Chondrocyte (in vitro differentiated cells): ENCODE data around the gene NRIP1. TPM values are rescaled to one million over a fixed set of nuclear protein-coding genes. Genes with fewer than 3 reads are reported as not detected.
"Not testable (repeated sequence)": the region's sequence is repeated elsewhere in the genome, so short reads cannot be mapped to it uniquely, and the experiment has no call there.

Source experiments
- DNase-seq: peaks from one replicate; pipeline ENCODE4 v3.0.0; 2021; ENCODE audit warnings: mixed read lengths, low spot score
- H3K27ac Mint-ChIP-seq: one replicate; pipeline ENCODE4 v1.8.0; 2021; ENCODE audit warnings: mild to moderate bottlenecking, moderate library complexity, mixed read lengths; ENCODE audit not compliant: unreplicated experiment
- H3K27me3 Mint-ChIP-seq: 2 replicates; pipeline ENCODE4 v1.8.0; 2021; ENCODE audit warnings: low read depth, mixed read lengths
- H3K36me3 Mint-ChIP-seq: 2 replicates; pipeline ENCODE4 v1.8.0; 2021; ENCODE audit warnings: low read depth, mixed read lengths
- H3K4me1 Mint-ChIP-seq: 2 replicates; pipeline ENCODE4 v1.8.0; 2021; ENCODE audit warnings: low read depth, mild to moderate bottlenecking, mixed read lengths
- H3K4me3 Mint-ChIP-seq: one replicate; pipeline ENCODE4 v1.8.0; 2021; ENCODE audit warnings: mild to moderate bottlenecking, moderate library complexity, mixed read lengths; ENCODE audit not compliant: unreplicated experiment
- H3K9me3 Mint-ChIP-seq: 2 replicates; pipeline ENCODE4 v1.8.0; 2021; ENCODE audit warnings: low read depth, mixed read lengths
- total RNA-seq: library from RNA; stranded (reverse); gene quantifications from 3 replicates; pipeline ENCODE4 v1.2.1, GENCODE V29; 2021
- TF ChIP-seq, protein P1 (sequence below): fragments of 200-600 bp; sonication (generic); IDR thresholded peaks from 2 replicates; pipeline ENCODE4 v1.5.0; 2021; ENCODE audit warnings: antibody characterized with exemption, mild to moderate bottlenecking, moderate library complexity

The NRIP1 gene
- total RNA-seq, 1 donor from 2014 or later = 22.6 TPM

DNA sequence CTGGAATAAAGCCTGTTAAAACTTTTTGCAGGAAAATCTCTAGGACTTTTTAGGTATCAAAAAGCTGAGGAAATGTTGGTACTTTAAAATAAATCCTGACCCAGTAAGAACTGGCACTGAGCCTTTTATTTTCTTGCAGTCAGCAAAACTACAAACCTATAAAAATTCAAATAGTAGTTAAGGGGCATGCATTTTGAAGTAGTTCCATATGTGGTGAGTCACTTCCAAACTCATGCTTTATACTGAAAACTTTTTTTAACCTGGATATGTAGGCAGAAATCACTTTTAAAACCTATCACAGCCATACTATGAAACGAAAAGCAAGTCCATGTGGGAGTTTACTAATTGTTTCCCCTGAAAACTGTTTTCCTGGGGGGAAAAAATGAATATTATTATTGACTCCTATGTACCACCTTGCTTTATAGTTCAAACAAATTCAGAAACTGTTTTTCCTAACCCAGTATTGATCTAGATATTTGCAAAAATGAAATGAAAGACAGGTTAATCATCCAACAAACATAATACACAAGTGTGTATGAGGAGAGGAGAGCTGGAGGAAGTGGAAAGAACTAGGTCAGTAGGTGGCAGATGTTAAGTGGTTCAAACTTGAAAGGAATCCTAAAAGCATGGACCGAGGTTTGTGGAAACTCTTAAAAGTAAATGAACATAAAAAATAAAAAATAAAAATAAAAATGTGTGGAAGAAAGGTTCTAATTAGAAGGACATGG lies 30.5 kb downstream of the NRIP1 start:
- DNase-seq = no peak
- no peak overlapping the region for H3K4me3 Mint-ChIP-seq
- H3K36me3 Mint-ChIP-seq = no peaks in the 10 kb centered on the region
- peaks cover 3% of the 10 kb centered on the region for H3K9me3 Mint-ChIP-seq
- H3K4me1 Mint-ChIP-seq = peaks cover 20% of the 10 kb centered on the region
- TF ChIP-seq, protein P1, sequence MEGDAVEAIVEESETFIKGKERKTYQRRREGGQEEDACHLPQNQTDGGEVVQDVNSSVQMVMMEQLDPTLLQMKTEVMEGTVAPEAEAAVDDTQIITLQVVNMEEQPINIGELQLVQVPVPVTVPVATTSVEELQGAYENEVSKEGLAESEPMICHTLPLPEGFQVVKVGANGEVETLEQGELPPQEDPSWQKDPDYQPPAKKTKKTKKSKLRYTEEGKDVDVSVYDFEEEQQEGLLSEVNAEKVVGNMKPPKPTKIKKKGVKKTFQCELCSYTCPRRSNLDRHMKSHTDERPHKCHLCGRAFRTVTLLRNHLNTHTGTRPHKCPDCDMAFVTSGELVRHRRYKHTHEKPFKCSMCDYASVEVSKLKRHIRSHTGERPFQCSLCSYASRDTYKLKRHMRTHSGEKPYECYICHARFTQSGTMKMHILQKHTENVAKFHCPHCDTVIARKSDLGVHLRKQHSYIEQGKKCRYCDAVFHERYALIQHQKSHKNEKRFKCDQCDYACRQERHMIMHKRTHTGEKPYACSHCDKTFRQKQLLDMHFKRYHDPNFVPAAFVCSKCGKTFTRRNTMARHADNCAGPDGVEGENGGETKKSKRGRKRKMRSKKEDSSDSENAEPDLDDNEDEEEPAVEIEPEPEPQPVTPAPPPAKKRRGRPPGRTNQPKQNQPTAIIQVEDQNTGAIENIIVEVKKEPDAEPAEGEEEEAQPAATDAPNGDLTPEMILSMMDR = peak; percentile 16
- peak overlapping the region; percentile 62 for H3K27ac Mint-ChIP-seq
- H3K27me3 Mint-ChIP-seq = no peaks in the 10 kb centered on the region

DNA sequence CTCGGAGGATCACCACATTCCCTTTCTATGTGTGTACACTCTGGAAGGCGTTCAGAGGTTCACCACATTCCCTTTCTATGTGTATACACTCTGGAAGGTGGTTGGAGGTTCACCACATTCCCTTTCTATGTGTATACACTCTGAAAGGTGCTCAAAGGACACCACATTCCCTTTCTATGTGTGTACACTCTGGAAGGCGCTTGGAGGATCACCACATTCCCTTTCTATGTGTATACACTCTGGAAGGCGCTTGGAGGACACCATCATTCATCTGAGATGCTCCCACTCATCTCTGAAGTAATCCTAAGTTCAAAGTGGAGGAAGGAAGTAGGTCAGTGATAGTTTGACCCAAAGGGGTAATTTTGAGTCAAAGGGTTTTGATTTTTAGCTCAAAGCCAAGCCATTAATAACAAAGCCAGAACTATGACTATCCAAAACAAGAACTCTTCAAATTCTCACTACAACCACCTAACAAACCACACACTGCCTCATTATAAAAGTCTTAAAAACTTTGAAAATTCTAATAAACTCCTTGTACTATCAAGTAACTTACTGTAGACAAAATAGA lies 32.9 kb downstream of the NRIP1 start:
- H3K27me3 Mint-ChIP-seq = no peaks in the 10 kb centered on the region
- H3K9me3 Mint-ChIP-seq = peaks cover 3% of the 10 kb centered on the region
- no peak overlapping the region for H3K4me3 Mint-ChIP-seq
- no peak for DNase-seq
- TF ChIP-seq, protein P1 = no peak
- no peaks in the 10 kb centered on the region for H3K36me3 Mint-ChIP-seq
- H3K4me1 Mint-ChIP-seq = peaks cover 20% of the 10 kb centered on the region
- no peak overlapping the region for H3K27ac Mint-ChIP-seq

DNA sequence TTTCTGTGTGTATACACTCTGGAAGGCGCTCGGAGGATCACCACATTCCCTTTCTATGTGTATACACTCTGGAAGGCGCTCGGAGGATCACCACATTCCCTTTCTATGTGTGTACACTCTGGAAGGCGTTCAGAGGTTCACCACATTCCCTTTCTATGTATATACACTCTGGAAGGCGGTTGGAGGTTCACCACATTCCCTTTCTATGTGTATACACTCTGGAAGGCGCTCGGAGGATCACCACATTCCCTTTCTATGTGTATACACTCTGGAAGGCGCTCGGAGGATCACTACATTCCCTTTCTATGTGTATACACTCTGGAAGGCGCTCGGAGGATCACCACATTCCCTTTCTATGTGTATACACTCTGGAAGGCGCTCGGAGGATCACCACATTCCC lies 33.4 kb downstream of the NRIP1 start:
- not testable (repeated sequence) for H3K27me3 Mint-ChIP-seq, H3K9me3 Mint-ChIP-seq, DNase-seq, H3K36me3 Mint-ChIP-seq, H3K4me3 Mint-ChIP-seq, H3K27ac Mint-ChIP-seq
- peaks cover 20% of the 10 kb centered on the region for H3K4me1 Mint-ChIP-seq

GRCh38 chr21:15030861-15031260 lies 33.9 kb downstream of the NRIP1 start:
- H3K36me3 Mint-ChIP-seq = not testable (repeated sequence)

DNA sequence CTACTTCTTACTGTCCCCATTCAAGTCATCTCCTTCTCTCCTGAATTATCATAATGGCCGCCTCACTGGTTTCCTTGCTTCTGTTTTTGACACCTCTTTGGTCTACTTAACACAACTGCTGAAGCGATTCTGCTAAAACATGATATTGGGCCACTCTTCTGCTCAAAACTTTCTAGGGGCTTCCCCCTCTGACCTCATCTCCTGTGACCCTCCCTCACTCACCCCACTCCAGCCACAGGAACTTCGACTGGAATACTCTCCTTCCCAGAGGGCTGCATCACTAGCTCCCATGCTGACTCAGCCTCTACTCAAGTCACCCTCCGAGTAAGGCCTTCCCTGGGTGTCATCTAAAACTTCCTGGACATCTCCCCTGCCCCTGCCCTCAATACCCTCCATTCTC lies 35.7 kb downstream of the NRIP1 start:
- Mint-ChIP-seq H3K4me1 (peaks cover 14% of the 10 kb centered on the region), H3K4me3 (no peak overlapping the region), H3K27ac (no peak overlapping the region), H3K9me3 (peaks cover 3% of the 10 kb centered on the region), H3K36me3 (no peaks in the 10 kb centered on the region), H3K27me3 (no peaks in the 10 kb centered on the region)
- no peak for DNase-seq
- TF ChIP-seq, protein P1 = no peak

More at GRCh38 chr21:15030861-15031260, 33.9 kb downstream of the NRIP1 start:
- peaks cover 20% of the 10 kb centered on the region for H3K4me1 Mint-ChIP-seq
- not testable (repeated sequence) for H3K27ac Mint-ChIP-seq, H3K9me3 Mint-ChIP-seq, H3K27me3 Mint-ChIP-seq, H3K4me3 Mint-ChIP-seq, DNase-seq

GRCh38 chr21:15028186-15028585 lies 36.6 kb downstream of the NRIP1 start:
- TF ChIP-seq, protein P1 = no peak
- no peaks in the 10 kb centered on the region for H3K27me3 Mint-ChIP-seq
- H3K36me3 Mint-ChIP-seq = no peaks in the 10 kb centered on the region
- no peak overlapping the region for H3K4me3 Mint-ChIP-seq
- H3K9me3 Mint-ChIP-seq = peaks cover 3% of the 10 kb centered on the region
- no peak overlapping the region for H3K27ac Mint-ChIP-seq
- DNase-seq = no peak
- peaks cover 10% of the 10 kb centered on the region for H3K4me1 Mint-ChIP-seq
